Ecto neural progenitor cell (in vitro differentiated cells): ENCODE measurements around the gene AUH.

Experiments used
- DNase-seq: peaks from one replicate; pipeline ENCODE4 v3.0.0-alpha.2; 2018; ENCODE audit warnings: low spot score

Gene AUH

GRCh38 chr9:91164724-91165520 lies 196.8 kb downstream of the AUH start:
- no peak for DNase-seq
